Measurements from ENCODE around the gene POLR3A.
A peak's percentile ranks its signal among the peaks of the same experiment; 100 is the strongest.

The POLR3A gene

DNA sequence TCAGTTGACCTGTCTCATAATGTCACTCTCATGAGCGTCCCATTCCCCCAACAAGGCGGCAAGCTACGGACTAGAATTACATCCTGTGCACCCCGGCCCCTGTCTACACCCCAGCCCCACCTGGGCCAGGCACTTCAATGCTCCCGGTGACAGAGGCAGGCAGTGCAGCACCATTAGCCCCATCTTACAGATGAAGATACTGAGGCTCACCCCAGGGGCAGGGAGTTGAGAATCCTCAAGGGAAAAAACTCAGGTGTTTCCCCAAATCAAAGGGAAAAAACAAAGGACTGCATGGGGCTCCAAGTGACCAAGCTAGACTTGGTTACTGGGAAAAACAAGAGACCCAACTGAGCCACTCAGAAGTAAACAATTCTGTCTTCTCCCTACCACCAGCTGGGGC is 107.3 kb downstream of the POLR3A start:
- DNase-seq, result no peak
- Histone ChIP-seq H3K36me3 (ENCODE audit: control insufficient read depth in 1 of 2, insufficient read depth in 2 of 2, low read length in 2 of 2) (peaks cover 2 to 3% of the 10 kb centered on the region in 2 experiments), H4K12ac (ENCODE audit: low read depth, low read length) (no peak overlapping the region), H4K8ac (ENCODE audit: low read depth, low read length) (no peak overlapping the region), H3K79me2 (ENCODE audit: control insufficient read depth, insufficient read depth, low read length, poor library complexity) (peaks cover 36% of the 10 kb centered on the region), H3K14ac (ENCODE audit: low read length) (no peak overlapping the region), H2AFZ (ENCODE audit: insufficient read depth, low read length, poor library complexity) (no peak overlapping the region), H3K9me3 (ENCODE audit: insufficient read depth, low read depth, low read length) (no peaks in the 10 kb centered on the region), H3K27ac (ENCODE audit: low read depth, low read length) (no peak overlapping the region), H4K91ac (ENCODE audit: low read depth, low read length) (no peak overlapping the region), H3K23ac (ENCODE audit: low read length) (no peak overlapping the region), H2BK120ac (ENCODE audit: insufficient read depth, low read length, poor library complexity) (no peak overlapping the region), H3K18ac (ENCODE audit: low read length) (no peak overlapping the region), H3K9ac (ENCODE audit: low read length) (no peak overlapping the region), H3K4me2 (ENCODE audit: low read length) (no peak overlapping the region), H3K79me1 (ENCODE audit: low read length) (peaks cover 10% of the 10 kb centered on the region), H3K27me3 (ENCODE audit: insufficient read depth, low read length) (no peaks in the 10 kb centered on the region), H3K4me3 (ENCODE audit: low read depth, low read length) (no peak overlapping the region), H3K4me1 (ENCODE audit: control insufficient read depth in 1 of 2, insufficient read depth in 2 of 2, low read length in 2 of 2) (peaks cover 23 to 34% of the 10 kb centered on the region in 2 experiments), H3K4ac (ENCODE audit: low read depth, low read length) (peak overlapping the region; percentile 21), H2AK5ac (ENCODE audit: low read length) (no peak overlapping the region), H2BK5ac (ENCODE audit: low read depth, low read length, poor library complexity) (no peak overlapping the region), H2BK12ac (ENCODE audit: low read length) (no peak overlapping the region)
- no CpG with 5 or more reads among the region's 5 CpGs for WGBS (ENCODE audit: extremely low coverage, insufficient coverage, insufficient read length)

- H2BK5ac ChIP-seq (ENCODE audit: low read depth, low read length, poor library complexity), result no peak overlapping the region
- no peak overlapping the region for H2BK12ac ChIP-seq (ENCODE audit: low read length)
- H3K79me1 ChIP-seq (ENCODE audit: low read length), result peaks cover 5% of the 10 kb centered on the region
- no peak overlapping the region for H2BK120ac ChIP-seq (ENCODE audit: insufficient read depth, low read length, poor library complexity)
- no peak overlapping the region for H4K8ac ChIP-seq (ENCODE audit: low read depth, low read length)
- H3K4ac ChIP-seq (ENCODE audit: low read depth, low read length), result peak overlapping the region; percentile 41
- no peak overlapping the region for H3K4me3 ChIP-seq (ENCODE audit: low read depth, low read length)
- H3K18ac ChIP-seq (ENCODE audit: low read length), result no peak overlapping the region
- peak overlapping the region; percentile 31 for H3K23ac ChIP-seq (ENCODE audit: low read length)
- no peak overlapping the region for H4K12ac ChIP-seq (ENCODE audit: low read depth, low read length)
- H3K9ac ChIP-seq (ENCODE audit: low read length), result no peak overlapping the region
- H2AFZ ChIP-seq (ENCODE audit: insufficient read depth, low read length, poor library complexity), result no peak overlapping the region
- no peak for DNase-seq
- H3K79me2 ChIP-seq (ENCODE audit: control insufficient read depth, insufficient read depth, low read length, poor library complexity), result peaks cover 33% of the 10 kb centered on the region
- no peak overlapping the region for H2AK5ac ChIP-seq (ENCODE audit: low read length)
- H4K91ac ChIP-seq (ENCODE audit: low read depth, low read length), result no peak overlapping the region
- peaks cover 2 to 3% of the 10 kb centered on the region in 2 experiments for H3K36me3 ChIP-seq (ENCODE audit: control insufficient read depth in 1 of 2, insufficient read depth in 2 of 2, low read length in 2 of 2)
- no peak overlapping the region for H3K27ac ChIP-seq (ENCODE audit: low read depth, low read length)
- H3K4me2 ChIP-seq (ENCODE audit: low read length), result no peak overlapping the region
- H3K14ac ChIP-seq (ENCODE audit: low read length), result no peak overlapping the region
- H3K9me3 ChIP-seq (ENCODE audit: insufficient read depth, low read depth, low read length), result no peaks in the 10 kb centered on the region
- no peaks in the 10 kb centered on the region for H3K27me3 ChIP-seq (ENCODE audit: insufficient read depth, low read length)
- peaks cover 23 to 33% of the 10 kb centered on the region in 2 experiments for H3K4me1 ChIP-seq (ENCODE audit: control insufficient read depth in 1 of 2, insufficient read depth in 2 of 2, low read length in 2 of 2)
- no CpG with 5 or more reads among the region's 7 CpGs for WGBS (ENCODE audit: extremely low coverage, insufficient coverage, insufficient read length)
These were observed 107.9 kb downstream of the POLR3A start for GRCh38 chr10:77921395-77921794.

DNA sequence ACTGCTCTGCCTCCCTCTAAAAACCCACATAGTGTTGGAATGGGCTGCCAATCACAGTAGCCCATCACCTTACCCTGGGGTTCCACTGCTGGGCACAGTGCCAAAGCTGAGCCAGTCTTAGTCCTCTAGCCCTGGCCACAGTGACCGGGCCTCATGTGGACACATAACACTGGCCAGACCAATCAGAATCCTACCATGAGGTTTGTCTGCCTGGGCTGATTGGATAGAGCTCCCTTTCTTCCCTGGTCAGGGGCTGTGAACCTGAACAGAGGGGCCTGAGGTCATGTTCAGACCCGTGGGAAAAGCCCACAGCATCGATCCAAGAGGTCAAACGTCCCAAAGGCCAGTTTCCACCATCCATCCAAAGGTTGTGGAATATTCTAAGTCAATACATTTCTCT is 108.8 kb downstream of the POLR3A start:
- Histone ChIP-seq H3K27me3 (ENCODE audit: insufficient read depth, low read length) (no peaks in the 10 kb centered on the region), H3K36me3 (ENCODE audit: control insufficient read depth in 1 of 2, insufficient read depth in 2 of 2, low read length in 2 of 2) (peaks cover 2 to 3% of the 10 kb centered on the region in 2 experiments), H4K8ac (ENCODE audit: low read depth, low read length) (no peak overlapping the region), H3K4ac (ENCODE audit: low read depth, low read length) (peak overlapping the region; percentile 26), H4K12ac (ENCODE audit: low read depth, low read length) (no peak overlapping the region), H3K18ac (ENCODE audit: low read length) (no peak overlapping the region), H3K9me3 (ENCODE audit: insufficient read depth, low read depth, low read length) (no peaks in the 10 kb centered on the region), H3K79me1 (ENCODE audit: low read length) (no peaks in the 10 kb centered on the region), H2AFZ (ENCODE audit: insufficient read depth, low read length, poor library complexity) (no peak overlapping the region), H2AK5ac (ENCODE audit: low read length) (no peak overlapping the region), H3K79me2 (ENCODE audit: control insufficient read depth, insufficient read depth, low read length, poor library complexity) (peaks cover 24% of the 10 kb centered on the region), H3K27ac (ENCODE audit: low read depth, low read length) (no peak overlapping the region), H2BK12ac (ENCODE audit: low read length) (no peak overlapping the region), H3K4me3 (ENCODE audit: low read depth, low read length) (no peak overlapping the region), H3K4me1 (ENCODE audit: control insufficient read depth in 1 of 2, insufficient read depth in 2 of 2, low read length in 2 of 2) (peaks cover 22 to 30% of the 10 kb centered on the region in 2 experiments), H2BK5ac (ENCODE audit: low read depth, low read length, poor library complexity) (no peak overlapping the region), H3K4me2 (ENCODE audit: low read length) (no peak overlapping the region), H4K91ac (ENCODE audit: low read depth, low read length) (no peak overlapping the region), H3K14ac (ENCODE audit: low read length) (no peak overlapping the region), H3K23ac (ENCODE audit: low read length) (no peak overlapping the region), H3K9ac (ENCODE audit: low read length) (no peak overlapping the region), H2BK120ac (ENCODE audit: insufficient read depth, low read length, poor library complexity) (no peak overlapping the region)
- DNase-seq, result no peak
- no CpG with 5 or more reads among the region's 4 CpGs for WGBS (ENCODE audit: extremely low coverage, insufficient coverage, insufficient read length)

- H2BK120ac ChIP-seq (ENCODE audit: insufficient read depth, low read length, poor library complexity), result no peak overlapping the region
- no peaks in the 10 kb centered on the region for H3K9me3 ChIP-seq (ENCODE audit: insufficient read depth, low read depth, low read length)
- H3K4me2 ChIP-seq (ENCODE audit: low read length), result no peak overlapping the region
- H2BK5ac ChIP-seq (ENCODE audit: low read depth, low read length, poor library complexity), result no peak overlapping the region
- no peak overlapping the region for H3K4me3 ChIP-seq (ENCODE audit: low read depth, low read length)
- no peak overlapping the region for H4K8ac ChIP-seq (ENCODE audit: low read depth, low read length)
- H3K79me2 ChIP-seq (ENCODE audit: control insufficient read depth, insufficient read depth, low read length, poor library complexity), result peaks cover 20% of the 10 kb centered on the region
- no peaks in the 10 kb centered on the region for H3K27me3 ChIP-seq (ENCODE audit: insufficient read depth, low read length)
- no peak overlapping the region for H2AFZ ChIP-seq (ENCODE audit: insufficient read depth, low read length, poor library complexity)
- H3K4me1 ChIP-seq (ENCODE audit: control insufficient read depth in 1 of 2, insufficient read depth in 2 of 2, low read length in 2 of 2), result peaks cover 17 to 24% of the 10 kb centered on the region in 2 experiments
- no peak overlapping the region for H2BK12ac ChIP-seq (ENCODE audit: low read length)
- no peak overlapping the region for H3K27ac ChIP-seq (ENCODE audit: low read depth, low read length)
- H3K79me1 ChIP-seq (ENCODE audit: low read length), result no peaks in the 10 kb centered on the region
- no peak overlapping the region for H4K12ac ChIP-seq (ENCODE audit: low read depth, low read length)
- peaks cover 2 to 3% of the 10 kb centered on the region in 2 experiments for H3K36me3 ChIP-seq (ENCODE audit: control insufficient read depth in 1 of 2, insufficient read depth in 2 of 2, low read length in 2 of 2)
- no peak overlapping the region for H3K23ac ChIP-seq (ENCODE audit: low read length)
- no peak overlapping the region for H3K9ac ChIP-seq (ENCODE audit: low read length)
- H3K14ac ChIP-seq (ENCODE audit: low read length), result no peak overlapping the region
- peak overlapping the region; percentile 35 for H3K4ac ChIP-seq (ENCODE audit: low read depth, low read length)
- DNase-seq, result peak; percentile 67 to 79
- H2AK5ac ChIP-seq (ENCODE audit: low read length), result no peak overlapping the region
- WGBS (ENCODE audit: extremely low coverage, insufficient coverage, insufficient read length), result no CpG with 5 or more reads among the region's 4 CpGs
- H4K91ac ChIP-seq (ENCODE audit: low read depth, low read length), result no peak overlapping the region
- H3K18ac ChIP-seq (ENCODE audit: low read length), result no peak overlapping the region
These were observed 109.6 kb downstream of the POLR3A start for GRCh38 chr10:77919713-77920108.

Data from trophoblast cell (in vitro differentiated cells and primary cell).